ENCODE results near the gene SIVA1.

Gene SIVA1

GRCh38 chr14:104784846-104785707 is 32.1 kb downstream of the SIVA1 start:
- no peak for DNase-seq (ENCODE audit: low spot score)

GRCh38 chr14:104785708-104786080 is 32.7 kb downstream of the SIVA1 start:
- in situ Hi-C loops (cut with MboI; ENCODE audit: low sequenced_read_pairs, unreplicated experiment): no loop called here
- no peak for DNase-seq (ENCODE audit: low spot score)
- no peak for TF ChIP-seq CTCF (IDR thresholded peaks at IDR 0.05; ENCODE audit: borderline replicate concordance, control extremely low read depth, extremely low read depth, insufficient read depth, missing control alignments)

More at GRCh38 chr14:104784846-104785707, 32.1 kb downstream of the SIVA1 start:
- in situ Hi-C loops (cut with MboI; ENCODE audit: low sequenced_read_pairs, unreplicated experiment): no loop called here
- no peak for TF ChIP-seq CTCF (IDR thresholded peaks at IDR 0.05; ENCODE audit: borderline replicate concordance, control extremely low read depth, extremely low read depth, insufficient read depth, missing control alignments)

DNA sequence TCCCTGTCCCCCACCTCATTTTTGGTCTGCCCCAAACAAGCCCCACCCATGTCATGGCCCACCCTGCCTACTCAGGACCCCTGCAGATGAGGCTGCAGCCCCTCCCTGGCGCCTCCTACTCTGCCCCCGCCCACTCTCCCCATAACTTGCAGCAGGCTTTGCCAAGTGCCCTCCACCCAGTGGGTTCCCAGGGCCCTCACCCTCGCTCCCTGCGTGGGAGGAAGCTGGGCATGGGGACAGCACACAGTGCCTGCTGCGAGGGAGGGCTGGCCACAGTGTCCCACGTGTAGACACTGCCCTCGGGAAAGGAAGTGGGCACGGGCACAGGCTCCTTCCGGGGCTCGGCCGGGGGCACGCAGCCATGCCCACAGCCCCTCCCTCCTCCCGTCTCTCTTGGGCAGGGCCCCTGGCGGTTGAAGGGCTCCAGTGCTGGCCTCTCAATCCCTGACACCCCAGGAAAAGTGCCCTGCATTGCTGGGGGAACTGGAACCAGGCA is 33.2 kb downstream of the SIVA1 start:
- in situ Hi-C loops (cut with MboI; ENCODE audit: low sequenced_read_pairs, unreplicated experiment): no loop called here
- no peak for DNase-seq (ENCODE audit: low spot score)
- TF ChIP-seq CTCF (IDR thresholded peaks at IDR 0.05; ENCODE audit: borderline replicate concordance, control extremely low read depth, extremely low read depth, insufficient read depth, missing control alignments): no peak

DNA sequence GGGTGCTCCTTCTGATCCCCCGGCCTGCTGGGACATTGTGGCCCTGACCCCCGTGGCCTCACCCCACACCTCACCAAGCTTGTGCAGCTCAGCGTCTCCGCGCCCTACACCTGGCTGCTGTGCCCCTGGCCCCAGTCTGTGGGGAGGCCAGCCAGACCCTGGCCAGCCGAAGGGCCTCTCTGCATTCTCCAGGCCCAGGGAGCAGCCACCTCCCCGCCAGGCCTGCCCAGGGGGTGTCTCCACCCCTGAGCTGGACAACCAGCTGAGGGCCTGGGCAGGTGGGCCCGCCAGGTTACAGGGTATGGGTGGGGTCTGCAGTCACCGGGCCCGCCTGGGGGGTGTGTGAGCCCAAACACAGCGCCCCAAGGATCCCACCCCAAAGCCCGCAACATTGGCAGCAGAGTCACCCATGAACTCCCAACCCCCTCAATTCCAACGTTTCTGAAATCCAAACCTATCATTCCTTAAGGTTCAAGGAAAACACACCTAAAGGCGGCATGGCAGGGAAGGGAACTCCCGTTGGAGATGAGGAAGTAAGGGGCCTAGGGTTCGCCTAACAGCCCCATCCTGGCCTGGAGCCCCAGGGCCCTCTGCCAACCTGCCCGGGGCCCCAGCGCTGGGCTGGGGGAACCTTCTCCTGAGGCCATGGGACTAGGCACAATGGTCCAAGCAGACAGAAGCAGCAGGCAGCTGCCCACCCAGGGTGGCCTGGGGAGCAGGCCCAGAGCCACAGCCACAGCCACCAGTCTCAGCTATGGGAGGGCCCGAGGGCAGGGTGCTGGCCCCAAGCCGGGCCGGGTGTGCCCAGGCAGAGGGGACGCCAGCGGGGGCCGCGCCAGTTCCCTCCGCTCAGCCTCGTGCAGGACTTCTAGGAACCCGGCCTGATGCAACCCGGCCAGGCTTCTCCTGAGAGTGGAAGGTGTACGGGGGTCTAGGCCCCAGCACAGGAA is 34.1 kb downstream of the SIVA1 start:
- in situ Hi-C loops (cut with MboI; ENCODE audit: low sequenced_read_pairs, unreplicated experiment): no loop called here
- no peak for TF ChIP-seq CTCF (IDR thresholded peaks at IDR 0.05; ENCODE audit: borderline replicate concordance, control extremely low read depth, extremely low read depth, insufficient read depth, missing control alignments)
- no peak for DNase-seq (ENCODE audit: low spot score)

DNA sequence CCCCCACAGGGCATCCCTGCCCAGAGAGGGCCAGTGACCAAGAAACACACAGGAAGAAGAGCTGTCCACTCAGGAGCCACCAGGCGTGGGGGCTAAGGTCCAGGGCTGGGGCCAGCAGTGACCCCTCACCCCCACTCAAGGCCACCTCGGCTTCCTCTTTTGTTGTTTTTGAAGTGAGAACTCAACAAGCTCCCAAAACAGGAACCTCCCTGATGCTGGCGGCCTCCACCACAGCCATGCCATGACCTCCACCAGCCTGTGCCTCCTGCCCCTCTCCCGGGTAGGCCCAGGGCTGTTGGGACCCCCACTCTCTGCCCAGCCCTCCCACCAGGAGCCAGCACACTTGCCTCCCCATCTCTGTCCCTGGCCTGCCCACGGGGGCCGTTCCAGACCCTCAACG is 34.8 kb downstream of the SIVA1 start:
- in situ Hi-C loops (cut with MboI; ENCODE audit: low sequenced_read_pairs, unreplicated experiment): no loop called here
- no peak for TF ChIP-seq CTCF (IDR thresholded peaks at IDR 0.05; ENCODE audit: borderline replicate concordance, control extremely low read depth, extremely low read depth, insufficient read depth, missing control alignments)
- no peak for DNase-seq (ENCODE audit: low spot score)

- DNase-seq (ENCODE audit: low spot score): no peak
- in situ Hi-C loops (cut with MboI; ENCODE audit: low sequenced_read_pairs, unreplicated experiment): no loop called here
- TF ChIP-seq CTCF (IDR thresholded peaks at IDR 0.05; ENCODE audit: borderline replicate concordance, control extremely low read depth, extremely low read depth, insufficient read depth, missing control alignments): no peak
Measured at GRCh38 chr14:104788161-104788818, 35.3 kb downstream of the SIVA1 start.
